ENCODE data around the gene NUDCD2.
"Not testable (repeated sequence)": the region's sequence is repeated elsewhere in the genome, so short reads cannot be mapped to it uniquely, and the experiment has no call there.

The NUDCD2 gene

GRCh38 chr5:163473635-163474243 is 13.8 kb upstream of the NUDCD2 start:
- no peak for DNase-seq (ENCODE audit: low read depth in 4 of 4, low spot score in 1 of 4)

- DNase-seq (ENCODE audit: low read depth in 4 of 4, low spot score in 1 of 4), result no peak
Measured at GRCh38 chr5:163467682-163468081, 7.8 kb upstream of the NUDCD2 start.

- DNase-seq (ENCODE audit: low read depth in 4 of 4, low spot score in 1 of 4), result no peak
Measured at GRCh38 chr5:163463063-163463435, 3.1 kb upstream of the NUDCD2 start.

GRCh38 chr5:163460562-163461171 is 765 bp upstream of the NUDCD2 start, which contains the start of gene HMMR:
Gene HMMR, plus strand, starts transcription at chr5:163460632. Its CDS starts 61 bp downstream, at chr5:163460693.
- no peak for DNase-seq (ENCODE audit: low read depth in 4 of 4, low spot score in 1 of 4)

- DNase-seq (ENCODE audit: low read depth in 4 of 4, low spot score in 1 of 4), result no peak
Measured at GRCh38 chr5:163459462-163459818, 462 bp downstream of the NUDCD2 start.

GRCh38 chr5:163458778-163459385 is 1.0 kb downstream of the NUDCD2 start:
- no peak for DNase-seq (ENCODE audit: low read depth in 4 of 4, low spot score in 1 of 4)

GRCh38 chr5:163456840-163457239 is 3.1 kb downstream of the NUDCD2 start:
- no peak for DNase-seq (ENCODE audit: low read depth in 4 of 4, low spot score in 1 of 4)

GRCh38 chr5:163456029-163456589 is 3.8 kb downstream of the NUDCD2 start:
- no peak for DNase-seq (ENCODE audit: low read depth in 4 of 4, low spot score in 1 of 4)

GRCh38 chr5:163455406-163455805 is 4.5 kb downstream of the NUDCD2 start:
- DNase-seq (ENCODE audit: low read depth in 4 of 4, low spot score in 1 of 4), result not testable (repeated sequence)

- no peak for DNase-seq (ENCODE audit: low read depth in 4 of 4, low spot score in 1 of 4)
Measured at GRCh38 chr5:163453705-163454104, 6.2 kb downstream of the NUDCD2 start.

- no peak for DNase-seq (ENCODE audit: low read depth in 4 of 4, low spot score in 1 of 4)
Measured at GRCh38 chr5:163451489-163451888, 8.4 kb downstream of the NUDCD2 start.

- no peak for DNase-seq (ENCODE audit: low read depth in 4 of 4, low spot score in 1 of 4)
Measured at GRCh38 chr5:163448491-163448890, 11.4 kb downstream of the NUDCD2 start.

GRCh38 chr5:163447875-163448274 is 12.0 kb downstream of the NUDCD2 start:
- DNase-seq (ENCODE audit: low read depth in 4 of 4, low spot score in 1 of 4), result no peak

GRCh38 chr5:163447191-163447590 is 12.7 kb downstream of the NUDCD2 start:
- no peak for DNase-seq (ENCODE audit: low read depth in 4 of 4, low spot score in 1 of 4)

GRCh38 chr5:163445345-163445744 is 14.6 kb downstream of the NUDCD2 start:
- no peak for DNase-seq (ENCODE audit: low read depth in 4 of 4, low spot score in 1 of 4)

GRCh38 chr5:163444526-163444925 is 15.4 kb downstream of the NUDCD2 start:
- no peak for DNase-seq (ENCODE audit: low read depth in 4 of 4, low spot score in 1 of 4)

- DNase-seq (ENCODE audit: low read depth in 4 of 4, low spot score in 1 of 4), result no peak
Measured at GRCh38 chr5:163440954-163441353, 18.9 kb downstream of the NUDCD2 start.

- DNase-seq (ENCODE audit: low read depth in 4 of 4, low spot score in 1 of 4), result no peak
Measured at GRCh38 chr5:163439092-163439425, 20.8 kb downstream of the NUDCD2 start.

- DNase-seq (ENCODE audit: low read depth in 4 of 4, low spot score in 1 of 4), result peak; percentile 69 to 83 (median 75)
Measured at GRCh38 chr5:163437309-163438182, 22.4 kb downstream of the NUDCD2 start, which contains the start of gene CCNG1. Gene CCNG1, plus strand, starts transcription at chr5:163437595. Its CDS starts 1,662 bp downstream, at chr5:163439257.

GRCh38 chr5:163437011-163437308 is 22.9 kb downstream of the NUDCD2 start:
- DNase-seq (ENCODE audit: low read depth in 4 of 4, low spot score in 1 of 4), result no peak

GRCh38 chr5:163436515-163436914 is 23.4 kb downstream of the NUDCD2 start:
- no peak for DNase-seq (ENCODE audit: low read depth in 4 of 4, low spot score in 1 of 4)
